ENCODE results near the gene ARHGEF10L. TPM values are rescaled to one million over a fixed set of nuclear protein-coding genes. Genes with fewer than 3 reads are reported as not detected.

The ARHGEF10L gene
- total RNA-seq, 2 experiments from 2014 or later: not detected

DNA sequence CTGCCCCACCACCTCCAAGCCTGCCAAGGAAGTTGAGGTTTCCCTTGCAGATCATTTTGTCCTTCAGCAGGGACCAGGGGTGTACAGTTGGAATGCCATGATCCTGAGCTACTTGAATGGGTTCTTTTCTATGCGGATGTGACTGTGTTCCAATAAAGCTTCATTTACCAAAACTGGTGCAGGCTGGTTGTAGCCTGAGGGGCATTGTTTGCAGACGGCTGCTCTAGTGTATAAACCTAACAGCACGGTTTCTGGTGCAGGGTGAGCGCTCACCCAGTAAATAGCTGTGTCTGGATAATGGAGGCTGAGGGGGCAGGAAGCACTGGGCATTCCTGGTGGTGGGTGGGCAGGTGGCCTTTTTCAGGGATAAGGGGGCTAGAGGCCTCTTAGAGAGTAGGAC, 142.9 kb downstream of the ARHGEF10L start:
- H3K9me3 Mint-ChIP-seq (ENCODE audit: low read depth): no peaks in the 10 kb centered on the region
- no peak overlapping the region for H3K27ac Mint-ChIP-seq
- POLR2A ChIA-PET: no interaction called here
- DNase-seq (no peak), ATAC-seq (no peak)
- no peaks in the 10 kb centered on the region for H3K4me1 Mint-ChIP-seq
- H3K27me3 Mint-ChIP-seq: peaks cover 5% of the 10 kb centered on the region
- intact Hi-C loops (cut with DNase I, micrococcal nuclease): no loop called here
- H3K36me3 Mint-ChIP-seq (ENCODE audit: low read depth): no peaks in the 10 kb centered on the region
- no peak overlapping the region for H3K4me3 Mint-ChIP-seq
- CTCF ChIA-PET: no interaction called here

DNA sequence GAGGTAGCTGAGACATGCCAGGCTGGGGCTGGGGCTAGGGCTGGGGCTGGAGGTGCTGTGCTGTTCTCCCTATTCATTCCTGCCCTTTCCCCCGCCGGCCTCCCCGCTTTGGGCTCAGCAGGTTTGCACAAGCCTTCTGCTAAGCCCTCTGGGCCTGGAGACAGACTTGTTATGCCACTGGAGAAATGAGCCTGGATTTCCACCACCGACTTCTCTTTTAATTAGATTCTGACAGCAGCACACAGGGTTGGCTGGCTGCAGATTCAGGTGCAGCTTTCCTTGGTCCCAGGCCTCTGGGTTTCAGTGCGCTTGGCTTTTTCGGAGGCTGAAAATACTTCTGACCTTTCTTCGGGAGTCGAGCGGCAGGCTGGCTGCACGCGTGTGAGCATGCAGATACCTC, 144.1 kb downstream of the ARHGEF10L start:
- intact Hi-C loops (cut with DNase I, micrococcal nuclease): no loop called here
- no peaks in the 10 kb centered on the region for H3K9me3 Mint-ChIP-seq (ENCODE audit: low read depth)
- no peak overlapping the region for H3K27ac Mint-ChIP-seq
- no peaks in the 10 kb centered on the region for H3K4me1 Mint-ChIP-seq
- peaks cover 5% of the 10 kb centered on the region for H3K27me3 Mint-ChIP-seq
- H3K4me3 Mint-ChIP-seq: no peak overlapping the region
- no peak for ATAC-seq
- H3K36me3 Mint-ChIP-seq (ENCODE audit: low read depth): no peaks in the 10 kb centered on the region
- ChIA-PET CTCF (interaction anchor here (1.0 kb wide), 1 partner anchor 22 kb away, joined by 3 read pairs; no protein-coding TSS in a partner anchor), POLR2A (no interaction called here)
- DNase-seq: no peak

DNA sequence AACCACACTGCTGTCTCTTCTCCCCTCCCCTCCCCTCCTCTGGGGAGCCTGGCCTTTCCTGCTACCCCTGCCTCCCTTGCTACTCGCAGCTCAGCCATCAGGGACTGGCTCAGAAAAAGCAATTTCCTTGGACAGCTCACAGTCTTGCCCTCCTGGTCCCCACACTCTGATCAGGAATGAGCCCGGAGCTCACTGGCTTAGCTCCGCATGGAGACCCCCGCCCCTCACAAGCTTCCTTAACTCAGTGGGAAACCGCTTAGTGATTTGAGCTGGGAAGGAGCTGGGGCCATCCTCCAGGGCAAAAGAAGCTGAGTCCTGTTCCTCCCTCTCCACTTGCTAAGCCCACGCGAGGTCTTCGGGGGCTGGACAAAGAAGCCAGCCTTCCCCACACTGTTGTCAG, 145.3 kb downstream of the ARHGEF10L start:
- H3K27me3 Mint-ChIP-seq: peaks cover 5% of the 10 kb centered on the region
- H3K4me1 Mint-ChIP-seq: no peaks in the 10 kb centered on the region
- DNase-seq: no peak
- CTCF ChIA-PET: no interaction called here
- POLR2A ChIA-PET: no interaction called here
- H3K4me3 Mint-ChIP-seq: no peak overlapping the region
- H3K27ac Mint-ChIP-seq: no peak overlapping the region
- no peaks in the 10 kb centered on the region for H3K9me3 Mint-ChIP-seq (ENCODE audit: low read depth)
- intact Hi-C loops (cut with DNase I, micrococcal nuclease): no loop called here
- no peaks in the 10 kb centered on the region for H3K36me3 Mint-ChIP-seq (ENCODE audit: low read depth)
- ATAC-seq: no peak

DNA sequence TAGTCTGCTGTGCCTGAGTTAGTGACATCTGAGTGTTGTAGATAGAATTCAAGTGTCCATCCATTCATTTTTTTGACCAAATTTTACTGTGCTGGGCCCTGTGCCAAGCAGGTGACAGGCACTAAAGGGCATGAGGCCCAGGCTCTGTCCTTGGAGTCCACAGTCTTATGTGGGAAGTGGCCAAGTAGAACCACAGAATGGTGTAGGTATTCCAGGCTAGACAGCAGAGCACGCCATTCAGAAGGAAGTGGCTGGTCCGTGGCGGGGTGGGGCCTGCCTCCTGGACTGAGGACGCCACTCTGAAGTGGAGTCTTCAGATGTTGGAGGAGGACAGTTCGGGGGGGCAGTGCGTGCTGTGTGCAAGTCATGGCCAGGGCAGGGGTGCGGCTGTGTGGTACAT, 146.8 kb downstream of the ARHGEF10L start:
- POLR2A ChIA-PET: no interaction called here
- no peak overlapping the region for H3K27ac Mint-ChIP-seq
- no peak overlapping the region for H3K4me3 Mint-ChIP-seq

DNA sequence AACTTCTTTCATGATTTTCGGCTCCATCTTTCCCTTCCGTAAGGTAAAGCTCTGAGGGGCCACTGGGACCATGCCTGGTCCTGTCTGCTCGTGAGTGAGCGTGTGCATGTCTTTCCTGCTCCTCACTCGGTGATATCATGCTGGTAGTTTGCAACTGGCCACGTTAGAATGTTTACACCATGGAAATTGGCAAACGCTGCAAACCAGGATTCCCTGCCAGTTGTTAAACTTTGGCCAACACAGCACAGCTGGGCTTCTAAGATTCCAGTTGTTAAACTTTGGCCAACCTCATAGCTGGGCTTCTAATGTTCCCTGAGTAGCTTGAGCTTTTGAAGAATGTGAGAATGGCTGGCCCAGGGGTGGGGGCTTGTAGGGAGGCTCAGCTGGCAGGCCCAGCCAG, 147.6 kb downstream of the ARHGEF10L start:
- Mint-ChIP-seq H3K36me3 (ENCODE audit: low read depth) (no peaks in the 10 kb centered on the region), H3K27ac (no peak overlapping the region), H3K4me1 (no peaks in the 10 kb centered on the region), H3K9me3 (ENCODE audit: low read depth) (no peaks in the 10 kb centered on the region), H3K27me3 (peaks cover 3% of the 10 kb centered on the region), H3K4me3 (no peak overlapping the region)
- ATAC-seq (no peak), DNase-seq (no peak)
- CTCF ChIA-PET: no interaction called here
- intact Hi-C loops (cut with DNase I, micrococcal nuclease): no loop called here
- POLR2A ChIA-PET: no interaction called here

More for the DNA sequence above, 146.8 kb downstream of the ARHGEF10L start:
- CTCF ChIA-PET: no interaction called here
- DNase-seq (no peak), ATAC-seq (no peak)
- intact Hi-C loops (cut with DNase I, micrococcal nuclease): no loop called here
- Mint-ChIP-seq H3K4me1 (no peaks in the 10 kb centered on the region), H3K27me3 (peaks cover 3% of the 10 kb centered on the region), H3K9me3 (ENCODE audit: low read depth) (no peaks in the 10 kb centered on the region), H3K36me3 (ENCODE audit: low read depth) (no peaks in the 10 kb centered on the region)

DNA sequence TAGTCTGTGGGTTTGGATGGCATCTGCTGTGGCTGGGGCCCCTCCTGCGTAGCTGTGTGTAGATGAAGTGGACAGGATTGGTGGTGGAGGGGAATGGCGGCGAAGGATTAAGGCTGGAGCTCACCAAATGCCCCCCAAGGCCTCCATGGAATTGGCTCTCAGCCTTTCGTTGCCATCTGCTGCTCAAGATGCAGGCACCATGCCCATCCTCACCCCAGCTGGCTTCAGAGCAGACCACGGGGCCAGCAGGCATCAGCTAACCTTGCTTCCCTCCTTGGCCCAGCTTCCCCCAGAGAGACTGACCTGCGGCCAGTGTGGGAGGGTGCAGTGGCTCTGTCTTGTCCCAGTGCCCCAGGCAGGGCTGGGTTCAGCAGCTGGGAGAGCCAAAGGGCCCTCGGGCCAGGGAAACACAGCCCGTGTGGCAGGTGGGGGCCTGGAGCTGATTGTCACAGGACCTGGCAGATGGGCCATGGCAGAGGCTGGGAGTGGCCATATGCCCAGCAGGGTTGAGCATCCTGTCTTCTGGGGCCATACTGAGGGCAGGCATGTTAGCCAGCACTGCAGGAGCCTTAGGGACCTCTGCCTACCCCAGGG, 148.8 kb downstream of the ARHGEF10L start:
- POLR2A ChIA-PET: no interaction called here
- Mint-ChIP-seq H3K36me3 (ENCODE audit: low read depth) (no peaks in the 10 kb centered on the region), H3K27ac (no peak overlapping the region), H3K27me3 (no peaks in the 10 kb centered on the region), H3K4me1 (no peaks in the 10 kb centered on the region), H3K9me3 (ENCODE audit: low read depth) (no peaks in the 10 kb centered on the region), H3K4me3 (no peak overlapping the region)
- intact Hi-C loops (cut with DNase I, micrococcal nuclease): no loop called here
- CTCF ChIA-PET: no interaction called here
- DNase-seq (no peak), ATAC-seq (no peak)

DNA sequence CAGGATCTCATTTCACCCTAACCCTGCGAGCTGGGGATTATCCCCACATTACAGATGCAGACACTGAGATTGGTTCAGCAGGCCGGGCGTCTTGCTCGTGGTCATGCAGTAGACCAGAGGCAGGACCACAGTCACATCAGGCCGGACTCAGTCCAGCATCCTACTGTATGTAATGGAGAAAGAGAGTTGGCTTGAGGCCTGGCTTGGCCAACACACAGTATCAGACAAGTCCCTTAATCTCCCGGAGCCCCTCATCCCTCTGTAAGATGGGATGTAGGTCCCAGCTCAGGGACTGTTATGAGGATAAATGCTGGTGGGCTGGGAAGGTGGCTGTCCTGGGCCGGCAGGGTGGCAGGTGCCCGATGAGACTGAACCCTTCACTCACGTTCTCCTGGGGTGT, 149.5 kb downstream of the ARHGEF10L start:
- intact Hi-C loops (cut with DNase I, micrococcal nuclease): no loop called here
- H3K27me3 Mint-ChIP-seq: no peaks in the 10 kb centered on the region
- ChIA-PET POLR2A (no interaction called here), CTCF (interaction anchor here (0.7 kb wide), 1 partner anchor 529 kb away, joined by 3 read pairs; no protein-coding TSS in a partner anchor)
- H3K4me1 Mint-ChIP-seq: no peaks in the 10 kb centered on the region
- H3K4me3 Mint-ChIP-seq: no peak overlapping the region
- H3K9me3 Mint-ChIP-seq (ENCODE audit: low read depth): no peaks in the 10 kb centered on the region
- DNase-seq (no peak), ATAC-seq (no peak)
- H3K27ac Mint-ChIP-seq: no peak overlapping the region
- H3K36me3 Mint-ChIP-seq (ENCODE audit: low read depth): no peaks in the 10 kb centered on the region

DNA sequence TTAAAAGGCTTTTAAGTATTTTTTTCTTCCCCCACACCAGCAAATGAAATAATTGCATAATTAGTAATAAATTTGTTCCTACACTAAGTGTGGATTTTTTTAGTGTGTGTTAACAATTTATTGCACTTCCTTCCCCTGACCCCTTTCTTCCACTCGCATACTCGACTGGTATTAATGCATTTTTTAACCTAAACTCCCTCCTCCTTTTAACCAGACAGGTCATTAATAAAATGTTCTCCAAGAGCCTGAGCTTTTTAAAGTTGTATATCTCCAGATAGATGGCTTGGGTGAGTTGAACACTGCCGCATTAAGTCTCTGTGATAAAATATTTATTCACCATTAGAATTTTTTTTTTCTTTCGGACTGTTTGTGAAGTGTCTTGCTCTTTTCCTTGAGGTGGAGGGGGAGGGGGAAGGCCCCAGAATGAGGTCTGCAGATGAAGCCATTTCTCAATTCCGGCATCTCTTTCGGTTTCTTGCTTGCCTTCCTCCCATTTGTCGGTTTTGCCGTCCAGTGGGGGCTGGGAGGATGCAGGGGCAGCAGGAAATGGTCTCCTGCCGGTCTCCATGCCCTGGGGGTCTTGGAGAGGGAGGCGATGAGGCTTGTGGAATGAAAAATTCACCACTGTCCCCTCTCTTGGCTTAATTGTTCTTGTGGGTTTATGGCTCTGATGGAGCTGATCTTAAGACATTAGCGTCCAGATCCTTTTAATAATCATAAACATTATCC, 151.6 kb downstream of the ARHGEF10L start:
- H3K27ac Mint-ChIP-seq: no peak overlapping the region
- CTCF ChIA-PET: no interaction called here
- intact Hi-C loops (cut with DNase I, micrococcal nuclease): no loop called here
- POLR2A ChIA-PET: no interaction called here
- peaks cover under 1% of the 10 kb centered on the region for H3K27me3 Mint-ChIP-seq
- no peaks in the 10 kb centered on the region for H3K9me3 Mint-ChIP-seq (ENCODE audit: low read depth)
- H3K36me3 Mint-ChIP-seq (ENCODE audit: low read depth): no peaks in the 10 kb centered on the region
- ATAC-seq (no peak), DNase-seq (no peak)
- H3K4me3 Mint-ChIP-seq: no peak overlapping the region
- no peaks in the 10 kb centered on the region for H3K4me1 Mint-ChIP-seq

DNA sequence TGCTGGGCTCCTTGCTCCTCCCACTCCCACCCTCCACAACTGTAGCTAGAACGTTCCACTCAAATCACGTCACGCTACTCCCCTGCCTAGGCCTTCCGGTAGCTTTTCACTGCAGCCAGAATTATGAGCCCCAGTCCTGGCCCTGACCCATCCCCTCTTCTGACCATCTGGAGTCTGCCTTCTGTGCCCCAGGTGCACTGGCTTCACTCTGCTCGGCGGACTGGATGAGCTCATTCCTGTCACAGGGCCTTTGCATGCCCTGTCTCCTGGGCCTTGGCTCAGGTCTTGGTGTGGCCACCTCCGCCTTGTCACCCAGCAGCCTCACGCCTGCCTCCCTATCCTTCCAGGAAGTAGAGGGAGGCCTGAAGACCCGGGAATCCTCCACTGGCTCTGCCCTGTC, 153.1 kb downstream of the ARHGEF10L start:
- intact Hi-C loops (cut with DNase I, micrococcal nuclease): no loop called here
- H3K4me3 Mint-ChIP-seq: no peak overlapping the region
- H3K4me1 Mint-ChIP-seq: no peaks in the 10 kb centered on the region
- no peaks in the 10 kb centered on the region for H3K36me3 Mint-ChIP-seq (ENCODE audit: low read depth)
- ChIA-PET CTCF (interaction anchor here (0.5 kb wide), 1 partner anchor 905 kb away, joined by 3 read pairs; no protein-coding TSS in a partner anchor), POLR2A (no interaction called here)
- no peak for DNase-seq
- no peak overlapping the region for H3K27ac Mint-ChIP-seq
- no peak for ATAC-seq
- peaks cover 4% of the 10 kb centered on the region for H3K27me3 Mint-ChIP-seq
- H3K9me3 Mint-ChIP-seq (ENCODE audit: low read depth): no peaks in the 10 kb centered on the region

DNA sequence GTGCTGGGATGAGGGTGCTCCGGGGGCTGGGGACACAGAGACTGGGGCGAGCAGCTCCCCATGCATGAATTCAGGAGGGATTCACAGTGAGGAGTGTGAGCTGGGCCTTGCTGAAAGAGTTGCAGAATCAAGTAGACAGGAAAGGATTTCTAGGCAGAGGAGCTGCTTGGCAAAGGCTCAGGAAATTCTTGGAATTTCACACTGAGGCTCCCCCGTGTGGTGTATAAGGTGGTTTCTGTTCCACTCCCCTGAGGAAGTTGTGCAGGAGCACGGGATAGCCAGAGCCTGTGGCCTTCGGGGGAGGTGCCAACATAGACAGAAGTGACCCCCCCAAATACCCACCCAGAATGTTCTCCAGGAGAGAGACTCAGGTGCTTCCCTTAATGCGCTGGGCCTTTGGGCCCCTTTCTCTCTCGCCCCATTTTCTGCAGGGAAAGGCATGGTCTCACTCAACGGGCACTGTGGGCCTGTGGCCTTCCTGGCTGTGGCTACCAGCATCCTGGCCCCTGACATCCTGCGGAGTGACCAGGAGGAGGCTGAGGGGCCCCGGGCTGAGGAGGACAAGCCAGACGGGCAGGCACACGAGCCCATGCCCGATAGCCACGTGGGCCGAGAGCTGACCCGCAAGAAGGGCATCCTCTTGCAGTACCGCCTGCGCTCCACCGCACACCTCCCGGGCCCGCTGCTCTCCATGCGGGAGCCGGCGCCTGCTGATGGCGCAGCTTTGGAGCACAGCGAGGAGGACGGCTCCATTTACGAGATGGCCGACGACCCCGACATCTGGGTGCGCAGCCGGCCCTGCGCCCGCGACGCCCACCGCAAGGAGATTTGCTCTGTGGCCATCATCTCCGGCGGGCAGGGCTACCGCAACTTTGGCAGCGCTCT, 157.2 kb downstream of the ARHGEF10L start:
- peaks cover 10% of the 10 kb centered on the region for H3K27me3 Mint-ChIP-seq
- intact Hi-C loops (cut with DNase I, micrococcal nuclease): no loop called here
- ChIA-PET CTCF (no interaction called here), POLR2A (no interaction called here)
- H3K9me3 Mint-ChIP-seq (ENCODE audit: low read depth): no peaks in the 10 kb centered on the region
- H3K4me1 Mint-ChIP-seq: no peaks in the 10 kb centered on the region
- H3K4me3 Mint-ChIP-seq: no peak overlapping the region
- no peaks in the 10 kb centered on the region for H3K36me3 Mint-ChIP-seq (ENCODE audit: low read depth)
- ATAC-seq (no peak), DNase-seq (no peak)
- no peak overlapping the region for H3K27ac Mint-ChIP-seq

DNA sequence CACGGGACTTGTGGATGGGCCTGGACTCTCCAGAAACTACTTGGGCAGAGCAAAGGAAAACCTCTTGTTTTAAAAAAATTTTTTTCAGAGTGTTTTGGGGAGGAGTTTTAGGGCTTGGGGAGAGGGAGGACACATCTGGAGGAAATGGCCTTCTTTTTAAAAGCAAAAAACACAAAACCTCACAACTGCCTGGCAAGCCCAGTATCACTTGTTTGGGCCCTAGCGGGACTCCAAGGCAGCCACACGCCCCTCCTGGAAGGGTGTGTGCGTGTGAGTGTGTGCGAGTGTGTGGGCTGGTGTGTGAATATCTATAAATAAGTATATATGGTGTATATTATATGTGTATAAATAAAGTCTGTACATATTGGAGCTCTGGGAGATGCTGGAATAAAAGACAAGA, 158.0 kb downstream of the ARHGEF10L start:
- H3K4me1 Mint-ChIP-seq: no peaks in the 10 kb centered on the region
- no peak for DNase-seq
- no peaks in the 10 kb centered on the region for H3K36me3 Mint-ChIP-seq (ENCODE audit: low read depth)
- ChIA-PET CTCF (interaction anchor here (0.7 kb wide), 1 partner anchor 47 kb away, joined by 3 read pairs; no protein-coding TSS in a partner anchor), POLR2A (no interaction called here)
- no peak for ATAC-seq
- peaks cover 10% of the 10 kb centered on the region for H3K27me3 Mint-ChIP-seq
- intact Hi-C loops (cut with DNase I, micrococcal nuclease): no loop called here
- no peak overlapping the region for H3K4me3 Mint-ChIP-seq
- H3K27ac Mint-ChIP-seq: no peak overlapping the region
- H3K9me3 Mint-ChIP-seq (ENCODE audit: low read depth): no peaks in the 10 kb centered on the region

DNA sequence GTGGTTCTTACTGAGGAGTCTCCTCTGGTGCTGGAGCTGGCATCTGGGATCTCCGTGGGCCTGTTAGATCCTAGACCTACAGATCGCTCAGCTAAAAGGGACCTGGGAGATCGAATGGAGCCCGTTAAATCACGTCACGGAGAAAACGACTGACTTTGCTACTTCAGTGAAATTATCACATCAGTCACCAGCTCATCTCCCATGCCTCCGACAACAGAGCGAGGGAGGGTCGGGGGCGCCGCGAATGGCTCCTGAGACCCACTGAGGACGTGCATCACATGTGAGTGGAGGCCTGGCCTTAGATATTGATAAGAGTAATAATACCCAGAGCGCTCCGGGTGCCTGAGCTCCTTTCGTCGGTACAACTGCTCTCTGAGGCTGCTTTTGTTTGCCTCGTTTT, 160.1 kb downstream of the ARHGEF10L start:
- peaks cover 10% of the 10 kb centered on the region for H3K27me3 Mint-ChIP-seq
- H3K4me1 Mint-ChIP-seq: no peaks in the 10 kb centered on the region
- no peak for ATAC-seq
- no peaks in the 10 kb centered on the region for H3K9me3 Mint-ChIP-seq (ENCODE audit: low read depth)
- H3K27ac Mint-ChIP-seq: no peak overlapping the region
- H3K36me3 Mint-ChIP-seq (ENCODE audit: low read depth): no peaks in the 10 kb centered on the region
- no peak for DNase-seq
- H3K4me3 Mint-ChIP-seq: no peak overlapping the region
- intact Hi-C loops (cut with DNase I, micrococcal nuclease): no loop called here
- CTCF ChIA-PET: no interaction called here
- POLR2A ChIA-PET: interaction anchor here (0.6 kb wide), 1 partner anchor 157 kb away, joined by 6 read pairs; no protein-coding TSS in a partner anchor
